Natural killer cell treated with Interleukin-12 subunit alpha and Interleukin-12 subunit beta and Interleukin-15 and Interleukin-18, amount 100 ng/mL, for 72 hours (primary cell): Measurements from ENCODE around the gene MBOAT7. TPM values are rescaled to one million over a fixed set of nuclear protein-coding genes. Genes with fewer than 3 reads are reported as not detected.

Experiments used
- ATAC-seq, 2 donors: fragments of 150-1000 bp; cut with Tn5 transposase in 1 of 2; sonication (Bioruptor Pico), chemical (Tn5 transposase) in 1 of 2; 2 replicates each; pipeline ENCODE4 v1.10.0; 2021
- DNase-seq: peaks from one replicate; pipeline ENCODE4 v3.0.0; 2022; ENCODE audit warnings: low spot score
- H3K27ac Mint-ChIP-seq, 2 donors: 1 replicate in 1 of 2; 2 replicates in 1 of 2; pipeline ENCODE4 v1.8.0; 2022; ENCODE audit warnings: mixed read lengths in 2 of 2, mild to moderate bottlenecking in 1 of 2, moderate library complexity in 1 of 2
- H3K27me3 Mint-ChIP-seq, 2 donors: 1 replicate in 1 of 2; 2 replicates in 1 of 2; pipeline ENCODE4 v1.8.0; 2022; ENCODE audit warnings: mixed read lengths in 2 of 2
- H3K36me3 Mint-ChIP-seq: one replicate; pipeline ENCODE4 v1.8.0; 2022; ENCODE audit warnings: mixed read lengths
- H3K4me1 Mint-ChIP-seq, 2 donors: 1 replicate in 1 of 2; 2 replicates in 1 of 2; pipeline ENCODE4 v1.8.0; 2022; ENCODE audit warnings: low read depth in 2 of 2, mixed read lengths in 2 of 2, mild to moderate bottlenecking in 1 of 2
- H3K4me3 Mint-ChIP-seq: one replicate; pipeline ENCODE4 v1.8.0; 2022; ENCODE audit warnings: mixed read lengths
- H3K9me3 Mint-ChIP-seq: 2 replicates; pipeline ENCODE4 v1.8.0; 2022; ENCODE audit warnings: mixed read lengths
- total RNA-seq, 2 donors: library from RNA; stranded (reverse); gene quantifications; one replicate each; pipeline ENCODE4 v1.2.3, GENCODE V29; 2022

The MBOAT7 gene
- total RNA-seq, 2 donors from 2014 or later: 24.2 to 56.5 TPM

DNA sequence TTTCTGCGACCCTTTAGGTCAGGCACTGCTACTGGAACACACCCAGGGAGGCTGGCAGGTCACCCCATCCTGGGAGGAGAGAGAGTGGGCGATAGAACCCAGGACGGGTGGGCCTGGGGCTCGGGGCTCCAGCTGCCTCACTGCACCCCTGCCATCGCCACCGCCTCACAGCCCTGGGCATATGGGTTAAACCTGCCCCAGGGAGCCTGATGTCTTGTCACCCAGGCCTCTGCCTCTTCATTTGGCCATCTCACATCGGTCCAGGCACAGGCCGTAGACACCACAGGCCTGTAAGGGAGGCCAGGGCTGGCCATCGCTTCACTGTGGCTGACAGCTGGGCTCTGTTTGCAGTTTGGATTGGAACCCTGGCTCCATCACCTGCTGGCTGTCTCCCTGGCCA is 63.7 kb downstream of the MBOAT7 start:
- DNase-seq (no peak), ATAC-seq (no peak)
- Mint-ChIP-seq H3K36me3 (no peaks in the 10 kb centered on the region), H3K27me3 (no peaks in the 10 kb centered on the region), H3K4me3 (no peak overlapping the region), H3K9me3 (no peaks in the 10 kb centered on the region), H3K4me1 (no peaks in the 10 kb centered on the region), H3K27ac (no peak overlapping the region)

DNA sequence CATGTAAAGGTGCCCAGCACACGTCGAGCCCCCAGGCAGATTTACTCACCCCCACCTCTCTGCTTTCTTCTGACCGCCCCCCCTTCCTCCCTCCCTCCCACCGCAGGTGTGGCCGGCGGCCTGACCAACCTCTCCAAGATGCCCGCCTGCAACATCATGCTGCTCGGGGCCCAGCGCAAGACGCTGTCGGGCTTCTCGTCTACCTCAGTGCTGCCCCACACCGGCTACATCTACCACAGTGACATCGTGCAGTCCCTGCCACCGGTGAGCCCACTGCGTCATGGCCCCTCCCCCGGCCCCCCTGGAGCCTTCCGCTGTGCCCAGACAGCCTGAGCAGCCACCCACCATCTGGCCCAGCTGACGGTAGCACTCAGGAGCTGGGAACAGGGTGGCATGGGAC is 65.0 kb downstream of the MBOAT7 start:
- ATAC-seq: no peak
- Mint-ChIP-seq H3K27me3 (no peaks in the 10 kb centered on the region), H3K27ac (no peak overlapping the region), H3K4me3 (no peak overlapping the region), H3K4me1 (no peaks in the 10 kb centered on the region), H3K9me3 (no peaks in the 10 kb centered on the region), H3K36me3 (no peaks in the 10 kb centered on the region)
- no peak for DNase-seq

DNA sequence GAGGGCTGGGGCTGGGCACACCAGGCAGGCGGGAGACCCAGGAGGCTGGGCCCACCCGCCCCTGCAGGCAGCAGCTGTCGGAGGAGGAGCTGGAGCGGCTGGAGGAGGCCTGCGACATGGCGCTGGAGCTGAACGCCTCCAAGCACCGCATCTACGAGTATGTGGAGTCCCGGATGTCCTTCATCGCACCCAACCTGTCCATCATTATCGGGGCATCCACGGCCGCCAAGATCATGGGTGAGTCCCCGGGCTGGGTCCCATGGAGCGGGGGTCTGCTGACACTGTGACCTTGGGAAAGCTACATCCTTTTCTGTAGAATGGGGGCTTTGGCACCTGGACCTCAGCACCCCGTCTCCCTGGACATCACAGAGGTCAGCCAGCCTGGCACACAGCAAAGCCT is 65.7 kb downstream of the MBOAT7 start:
- no peak overlapping the region for H3K4me3 Mint-ChIP-seq
- H3K9me3 Mint-ChIP-seq: no peaks in the 10 kb centered on the region
- H3K27ac Mint-ChIP-seq: no peak overlapping the region
- H3K4me1 Mint-ChIP-seq: no peaks in the 10 kb centered on the region
- DNase-seq: no peak
- H3K27me3 Mint-ChIP-seq: no peaks in the 10 kb centered on the region
- no peaks in the 10 kb centered on the region for H3K36me3 Mint-ChIP-seq
- no peak for ATAC-seq

Other genes starting within 250 kb of the MBOAT7 start
- gene CACNG8, start 226.6 kb downstream of the MBOAT7 start, total RNA-seq: 1 to 10 TPM in 1 of 2 donors, not detected in 1; 1.7 TPM
- gene CACNG6, start 197.9 kb downstream of the MBOAT7 start, total RNA-seq: under 1 TPM in 1 of 2 donors, not detected in 1; 0.53 TPM
- not detected for gene VSTM1, start 125.7 kb downstream of the MBOAT7 start, total RNA-seq
- gene TARM1, start 108.2 kb downstream of the MBOAT7 start, total RNA-seq: not detected
- gene OSCAR, start 88.8 kb downstream of the MBOAT7 start, total RNA-seq: 1 to 10 TPM in 1 of 2 donors, under 1 TPM in 1; 0.86 to 1.1 TPM
- gene NDUFA3, start 86.7 kb downstream of the MBOAT7 start, total RNA-seq: 10 to 100 TPM; 70.7 to 78.5 TPM
- gene TFPT, start 73.9 kb downstream of the MBOAT7 start, total RNA-seq: 10 to 100 TPM; 48.3 to 51.7 TPM
- 100 to 1,000 TPM in 1 of 2 donors, 10 to 100 TPM in 1; 89.5 to 110 TPM for gene PRPF31, start 73.8 kb downstream of the MBOAT7 start, total RNA-seq
- 10 to 100 TPM; 59.8 to 73.8 TPM for gene CNOT3, start 51.8 kb downstream of the MBOAT7 start, total RNA-seq
- gene LENG1, start 29.9 kb downstream of the MBOAT7 start, total RNA-seq: 1 to 10 TPM; 5.0 to 7.5 TPM
- gene TMC4, start 16.4 kb downstream of the MBOAT7 start, total RNA-seq: 1 to 10 TPM in 1 of 2 donors, not detected in 1; 1.2 TPM
- 10 to 100 TPM; 15.5 to 26.2 TPM for gene TSEN34, start 1.7 kb upstream of the MBOAT7 start, total RNA-seq
- 1,000 to 10,000 TPM in 1 of 2 donors, 100 to 1,000 TPM in 1; 774 to 1,402 TPM for gene RPS9, start 11.3 kb upstream of the MBOAT7 start, total RNA-seq
- gene LILRB3, start 33.4 kb upstream of the MBOAT7 start, total RNA-seq: under 1 TPM; 0.43 to 0.47 TPM
- under 1 TPM in 1 of 2 donors, not detected in 1; 0.47 TPM for gene LILRA6, start 53.2 kb upstream of the MBOAT7 start, total RNA-seq
- gene LILRB5, start 67.7 kb upstream of the MBOAT7 start, total RNA-seq: not detected
- 1 to 10 TPM in 1 of 2 donors, not detected in 1; 1.5 TPM for gene LILRB2, start 91.5 kb upstream of the MBOAT7 start, total RNA-seq
- gene LILRA5, start 123.6 kb upstream of the MBOAT7 start, total RNA-seq: not detected
- gene LILRA4, start 149.6 kb upstream of the MBOAT7 start, total RNA-seq: not detected
- 10 to 100 TPM; 40.5 to 60.2 TPM for gene LAIR1, start 175.4 kb upstream of the MBOAT7 start, total RNA-seq
- under 1 TPM; 0.31 to 0.73 TPM for gene TTYH1, start 225.9 kb upstream of the MBOAT7 start, total RNA-seq